ENCODE data around the gene TRIM47. TPM values are rescaled to one million over a fixed set of nuclear protein-coding genes. Genes with fewer than 3 reads are reported as not detected.

The TRIM47 gene
- total and polyA plus RNA-seq, 2 of the 13 experiments (the other 11 are each of a cell fraction or from before 2014, with no cell fraction given), result 33.5 to 82.0 TPM

GRCh38 chr17:75876190-75876937, 2.0 kb downstream of the TRIM47 start (continued):
- TF ChIP-seq ZNF275 (CRISPR knock-in tag; IDR thresholded peaks at IDR 0.05; ENCODE audit: borderline replicate concordance), result peak; percentile 75
- peak; percentile 87 for TF ChIP-seq ZNF451 (CRISPR knock-in tag; IDR thresholded peaks at IDR 0.05)
- no peak for TF ChIP-seq ZNF569 (CRISPR knock-in tag; IDR thresholded peaks at IDR 0.05; ENCODE audit: borderline replicate concordance)
- TF ChIP-seq CREM (IDR thresholded peaks at IDR 0.05), result peak; percentile 64; the same call in 1 of the 2 replicates
- no peak for TF ChIP-seq CREM (CRISPR knock-in tag; IDR thresholded peaks at IDR 0.05)
- 0 out of 2 replicates have a peak, but pooled peaks have one; percentile 33 for TF ChIP-seq ZNF446 (CRISPR knock-in tag; IDR thresholded peaks at IDR 0.05)
- TF ChIP-seq XBP1 (CRISPR knock-in tag; IDR thresholded peaks at IDR 0.05), result no peak
- TF ChIP-seq BRD4 (CRISPR knock-in tag; IDR thresholded peaks at IDR 0.05), result peak; percentile 97
- no peak for TF ChIP-seq ZFP36 (IDR thresholded peaks at IDR 0.05; ENCODE audit: borderline replicate concordance, low read depth, low read length, partially characterized antibody)
- TF ChIP-seq NFRKB (IDR thresholded peaks at IDR 0.05), result peak; percentile 27; the same call in 1 of the 2 replicates
- no peak for TF ChIP-seq ZNF207 (IDR thresholded peaks at IDR 0.05; ENCODE audit: borderline replicate concordance)
- 0 out of 2 replicates have a peak, but pooled peaks have one; percentile 86 for TF ChIP-seq ZFP36L2 (CRISPR knock-in tag; IDR thresholded peaks at IDR 0.05)
- TF ChIP-seq TEAD2 (CRISPR knock-in tag; IDR thresholded peaks at IDR 0.05), result no peak
- peak; percentile 79; the same call in 1 of the 2 replicates for TF ChIP-seq KDM6A (CRISPR knock-in tag; IDR thresholded peaks at IDR 0.05; ENCODE audit: low read depth)
- TF ChIP-seq HMGXB4 (CRISPR knock-in tag; IDR thresholded peaks at IDR 0.05; ENCODE audit: borderline replicate concordance in 1 of 2, low read depth in 1 of 2), result peak; percentile 76 to 97
- peak; percentile 86 for TF ChIP-seq MNT (IDR thresholded peaks at IDR 0.05)
- peak; percentile 90 for TF ChIP-seq CCDC6 (CRISPR knock-in tag; IDR thresholded peaks at IDR 0.05)
- TF ChIP-seq HNF4A (CRISPR knock-in tag; IDR thresholded peaks at IDR 0.05), result peak; percentile 100
- peak; percentile 53 for TF ChIP-seq KDM5B (CRISPR knock-in tag; IDR thresholded peaks at IDR 0.05; ENCODE audit: borderline replicate concordance)
- TF ChIP-seq CHD2 (IDR thresholded peaks at IDR 0.05; ENCODE audit: low read depth, low read length), result no peak
- peak; percentile 93; the same call in 1 of the 2 replicates for TF ChIP-seq ZNF354B (CRISPR knock-in tag; IDR thresholded peaks at IDR 0.05)
- TF ChIP-seq PBX2 (CRISPR knock-in tag; IDR thresholded peaks at IDR 0.05), result no peak
- no peak for TF ChIP-seq GABPA (IDR thresholded peaks at IDR 0.05; ENCODE audit: low read depth, low read length)
- peak; percentile 16; the same call in 1 of the 2 replicates for TF ChIP-seq GABPA (CRISPR knock-in tag; IDR thresholded peaks at IDR 0.05; ENCODE audit: low read depth)
- no peak for TF ChIP-seq REXO4 (CRISPR knock-in tag; IDR thresholded peaks at IDR 0.05; ENCODE audit: borderline replicate concordance)

Data from HepG2 (cell line).